IMR-90 (cell line): ENCODE results near the gene AOX1. TPM values are rescaled to one million over a fixed set of nuclear protein-coding genes. Genes with fewer than 3 reads are reported as not detected.

ENCODE experiments used
- ATAC-seq: fragments of 200-7000 bp; cut with Tn5 transposase; 2 replicates; pipeline ENCODE4 v1.9.1; 2020; ENCODE audit warnings: low read depth, mild to moderate bottlenecking, moderate library complexity
- BruUV-seq: library from RNA; stranded (reverse); fragments of 400-500 nt; replicated peaks from 2 replicates; lab custom pipeline; 2021; lab: Mats Ljungman, UMichigan
- CTCF ChIA-PET: fragments of 300-600 bp; formaldehyde crosslinking; extraction: SDS; loops from one replicate; lab custom pipeline; 2021; ENCODE audit warnings: antibody characterized with exemption; lab: Yijun Ruan, JAX
- POLR2A ChIA-PET: fragments of 300-600 bp; sonication (Branson Sonifier 250); formaldehyde crosslinking; loops from one replicate; lab custom pipeline; 2022; ENCODE audit warnings: antibody characterized with exemption; ENCODE audit not compliant: unreplicated experiment; lab: Charles Lee
- DNase-seq: peaks from one replicate; pipeline ENCODE4 v3.0.0; 2013
- H2AFZ ChIP-seq: replicated peaks from 2 replicates; pipeline ENCODE3; 2013; ENCODE audit warnings: low read length, mild to moderate bottlenecking; ENCODE audit not compliant: poor library complexity
- H2AK5ac ChIP-seq: 2 replicates; pipeline ENCODE4 v1.6.1; 2013; ENCODE audit warnings: low read depth, low read length, inconsistent platforms
- H2AK9ac ChIP-seq: replicated peaks from 2 replicates; pipeline ENCODE3; 2013; ENCODE audit warnings: mild to moderate bottlenecking, low read depth, low read length, moderate library complexity; ENCODE audit not compliant: poor library complexity
- H2BK120ac ChIP-seq: 2 replicates; pipeline ENCODE4 v1.6.1; 2013; ENCODE audit warnings: low read depth, low read length, inconsistent platforms
- H2BK15ac ChIP-seq: 3 replicates; pipeline ENCODE4 v1.6.1; 2013; ENCODE audit warnings: low read depth, low read length, inconsistent platforms
- H2BK20ac ChIP-seq: 2 replicates; pipeline ENCODE4 v1.6.1; 2013; ENCODE audit warnings: low read depth, mild to moderate bottlenecking, inconsistent platforms, low read length, moderate library complexity
- H2BK5ac ChIP-seq: 2 replicates; pipeline ENCODE4 v1.6.1; 2013; ENCODE audit warnings: mild to moderate bottlenecking, low read depth, low read length, inconsistent platforms; ENCODE audit not compliant: poor library complexity, severe bottlenecking
- H3K14ac ChIP-seq: replicated peaks from 2 replicates; pipeline ENCODE4 v1.6.1; 2013; ENCODE audit warnings: low read depth, low read length, inconsistent platforms
- H3K18ac ChIP-seq: 2 replicates; pipeline ENCODE4 v1.6.1; 2013; ENCODE audit warnings: low read depth, low read length, control low read depth
- H3K23ac ChIP-seq: 2 replicates; pipeline ENCODE4 v1.6.1; 2013; ENCODE audit warnings: low read depth, low read length, inconsistent platforms
- H3K27ac ChIP-seq: 2 replicates; pipeline ENCODE4 v1.5.1; 2013; ENCODE audit warnings: mild to moderate bottlenecking, control low read depth, low read length; ENCODE audit not compliant: insufficient read depth
- H3K27me3 ChIP-seq: 2 replicates; pipeline ENCODE4 v1.6.1; 2013; ENCODE audit warnings: low read length; ENCODE audit not compliant: control insufficient read depth, insufficient read depth
- H3K36me3 ChIP-seq: 2 replicates; pipeline ENCODE4 v1.6.1; 2013; ENCODE audit warnings: low read length, mixed read lengths; ENCODE audit not compliant: control insufficient read depth, insufficient read depth
- H3K4ac ChIP-seq: 2 replicates; pipeline ENCODE4 v1.6.1; 2013; ENCODE audit warnings: low read depth, low read length, inconsistent platforms
- H3K4me1 ChIP-seq: 2 replicates; pipeline ENCODE4 v1.6.1; 2013; ENCODE audit warnings: low read length, mixed read lengths; ENCODE audit not compliant: control insufficient read depth, insufficient read depth
- H3K4me2 ChIP-seq: 2 replicates; pipeline ENCODE4 v1.6.1; 2013; ENCODE audit warnings: low read depth, mild to moderate bottlenecking, control low read depth, low read length, moderate library complexity
- H3K4me3 ChIP-seq: 2 replicates; pipeline ENCODE4 v1.5.1; 2013; ENCODE audit warnings: low read depth, mild to moderate bottlenecking, control low read depth, low read length, moderate library complexity; ENCODE audit not compliant: insufficient read depth
- H3K56ac ChIP-seq: 2 replicates; pipeline ENCODE4 v1.6.1; 2013; ENCODE audit warnings: low read length, inconsistent platforms; ENCODE audit not compliant: insufficient read depth; ENCODE audit errors: extremely low read depth
- H3K79me1 ChIP-seq, 2 experiments: 2 replicates each; pipeline ENCODE4 v1.6.1; 2013; ENCODE audit warnings: low read length in 2 of 2, inconsistent platforms in 1 of 2, low read depth in 1 of 2
- H3K9ac ChIP-seq: 2 replicates; pipeline ENCODE4 v1.6.1; 2013; ENCODE audit warnings: low read depth, low read length, control low read depth
- H3K9me1 ChIP-seq: 2 replicates; pipeline ENCODE4 v1.6.1; 2013; ENCODE audit warnings: low read length, inconsistent platforms; ENCODE audit not compliant: insufficient read depth
- H3K9me3 ChIP-seq: 2 replicates; pipeline ENCODE4 v1.6.1; 2013; ENCODE audit warnings: low read length; ENCODE audit not compliant: control insufficient read depth, insufficient read depth
- H4K20me1 ChIP-seq: 2 replicates; pipeline ENCODE4 v1.6.1; 2013; ENCODE audit warnings: low read length, inconsistent platforms; ENCODE audit not compliant: insufficient read depth
- H4K5ac ChIP-seq: 2 replicates; pipeline ENCODE4 v1.6.1; 2013; ENCODE audit warnings: mild to moderate bottlenecking, low read depth, low read length, control low read depth
- H4K8ac ChIP-seq, 2 experiments: 2 replicates each; pipeline ENCODE4 v1.6.1; 2013; ENCODE audit warnings: low read depth in 2 of 2, low read length in 2 of 2, control low read depth in 1 of 2, inconsistent platforms in 1 of 2
- H4K91ac ChIP-seq: 2 replicates; pipeline ENCODE4 v1.6.1; 2013; ENCODE audit warnings: low read depth, low read length, inconsistent platforms; ENCODE audit not compliant: insufficient read depth
- BHLHE40 ChIP-seq: fragments of 150-350 bp; IDR thresholded peaks from 2 replicates; pipeline ENCODE4 v1.6.1; 2016; ENCODE audit warnings: mild to moderate bottlenecking, low read depth, low read length
- CEBPB ChIP-seq: IDR thresholded peaks from 2 replicates; pipeline ENCODE4 v1.6.1; 2012; ENCODE audit warnings: low read depth, low read length, improper control_type of control experiment
- CHD1 ChIP-seq: IDR thresholded peaks from 2 replicates; pipeline ENCODE4 v1.6.1; 2012; ENCODE audit warnings: low read depth, low read length, improper control_type of control experiment
- MAFK ChIP-seq: IDR thresholded peaks from 2 replicates; pipeline ENCODE4 v1.6.1; 2012; ENCODE audit warnings: low read depth, low read length, improper control_type of control experiment
- MAZ ChIP-seq: IDR thresholded peaks from 2 replicates; pipeline ENCODE4 v1.6.1; 2012; ENCODE audit warnings: low read depth, mild to moderate bottlenecking, low read length, improper control_type of control experiment, moderate library complexity, borderline replicate concordance
- MXI1 ChIP-seq: IDR thresholded peaks from 2 replicates; pipeline ENCODE4 v1.6.1; 2012; ENCODE audit warnings: low read depth, mild to moderate bottlenecking, low read length, moderate library complexity, borderline replicate concordance
- NFE2L2 ChIP-seq: fragments of 150-350 bp; IDR thresholded peaks from 2 replicates; pipeline ENCODE4 v1.6.1; 2016; ENCODE audit warnings: low read depth, mild to moderate bottlenecking, low read length
- POLR2A ChIP-seq: IDR thresholded peaks from 2 replicates; pipeline ENCODE4 v1.6.1; 2012; ENCODE audit warnings: mild to moderate bottlenecking, low read depth, low read length
- RAD21 ChIP-seq: IDR thresholded peaks from 2 replicates; pipeline ENCODE4 v1.6.1; 2012; ENCODE audit warnings: low read length, improper control_type of control experiment
- RCOR1 ChIP-seq: IDR thresholded peaks from 2 replicates; pipeline ENCODE4 v1.6.1; 2012; ENCODE audit warnings: mild to moderate bottlenecking, low read length, improper control_type of control experiment; ENCODE audit not compliant: insufficient replicate concordance
- RFX5 ChIP-seq: IDR thresholded peaks from 2 replicates; pipeline ENCODE4 v1.8.0; 2012; ENCODE audit warnings: low read depth, mild to moderate bottlenecking, low read length, moderate library complexity
- SMC3 ChIP-seq: fragments of 150-350 bp; IDR thresholded peaks from 2 replicates; pipeline ENCODE4 v1.6.1; 2016; ENCODE audit warnings: low read depth, mild to moderate bottlenecking, antibody characterized with exemption, low read length, moderate library complexity
- WGBS, 2 experiments: methylation state at CpG; one replicate each; pipeline versions ENCODE4 v1.1.5 to v1.1.7; 2013; ENCODE audit warnings: missing lambda C conversion rate in 2 of 2; ENCODE audit not compliant: insufficient read length in 1 of 2; ENCODE audit errors: extremely low coverage in 2 of 2; 5-methylcytosine and 5-hydroxymethylcytosine counted together
- dilution Hi-C: fragments of 300-500 bp; cut with HindIII; formaldehyde crosslinking; loops from one replicate; pipeline ENCODE4 v1.14.3; 2018; ENCODE audit warnings: low sequenced_read_pairs; ENCODE audit not compliant: unreplicated experiment
- in situ Hi-C: fragments of 300-500 bp; cut with MboI; formaldehyde crosslinking; loops from 3 replicates; pipeline ENCODE4 v1.14.3; 2019; ENCODE audit warnings: low sequenced_read_pairs, inconsistent platforms, mixed read lengths
- intact Hi-C: fragments of 100-400 bp; cut with micrococcal nuclease; formaldehyde crosslinking; loops from 2 replicates; pipeline ENCODE4 v1.10.0; 2022
- polyA plus RNA-seq, 3 experiments: library from polyadenylated mRNA; depleted of rRNA; stranded (reverse); fragments of >200 nt; gene quantifications; 2 replicates each; pipeline ENCODE4 v1.2.3, GENCODE V29; 2012; ENCODE audit warnings: low replicate concordance in 1 of 3
- total RNA-seq: library from RNA; depleted of rRNA; stranded (reverse); fragments of >200 nt; gene quantifications from 2 replicates; pipeline ENCODE4 v1.2.3, GENCODE V29; 2012
- TF ChIP-seq, protein P1 (sequence below): fragments of 150-350 bp; IDR thresholded peaks from 2 replicates; pipeline ENCODE4 v1.6.1; 2017; ENCODE audit warnings: mild to moderate bottlenecking, antibody characterized with exemption, low read length, low read depth
- TF ChIP-seq, protein P2 (sequence below): fragments of 150-350 bp; IDR thresholded peaks from 2 replicates; pipeline ENCODE4 v1.6.1; 2016; ENCODE audit warnings: low read depth, mild to moderate bottlenecking, low read length, moderate library complexity, borderline replicate concordance
- TF ChIP-seq, protein P3 (sequence below): conservative IDR thresholded peaks from 2 replicates; pipeline ENCODE4 v1.5.1; 2012; ENCODE audit warnings: mild to moderate bottlenecking, low read depth, low read length, improper control_type of control experiment

AOX1 gene
- total and polyA plus RNA-seq, 2 of the 4 experiments (the other 2 are of a cell fraction), result 21.7 to 59.9 TPM

DNA sequence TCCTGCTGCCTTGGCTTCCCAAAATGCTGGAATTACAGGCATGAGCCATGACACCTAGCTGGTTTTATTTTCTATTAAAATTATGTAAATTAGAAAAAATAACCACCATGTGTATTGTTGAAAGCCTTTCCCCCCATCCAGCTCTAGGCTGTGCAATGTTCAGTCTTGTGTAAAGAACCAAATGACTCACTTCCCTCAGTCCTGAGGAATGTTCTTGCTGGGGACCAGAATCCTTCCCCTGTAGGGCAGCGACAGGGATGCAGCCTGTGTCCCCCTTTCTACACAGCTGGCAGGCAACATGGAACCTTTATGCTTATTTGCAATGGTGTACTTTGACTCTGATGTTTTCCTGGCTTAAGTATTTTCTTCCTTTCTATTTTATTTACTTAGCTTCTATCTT, 29.4 kb downstream of the AOX1 start:
- DNase-seq, result peak; percentile 78
- POLR2A ChIA-PET, result no interaction called here
- Histone ChIP-seq H4K5ac (no peak overlapping the region), H3K36me3 (no peaks in the 10 kb centered on the region), H2BK120ac (peak overlapping the region; percentile 56; the same call in 1 of the 2 replicates), H3K9me1 (peaks cover 8% of the 10 kb centered on the region; the same call in 1 of the 2 replicates), H3K4ac (peak overlapping the region; percentile 68; the same call in 1 of the 2 replicates), H2BK20ac (peak overlapping the region; percentile 70; the same call in 1 of the 2 replicates), H3K27ac (peak overlapping the region; percentile 9; the same call in 1 of the 2 replicates), H3K4me1 (peaks cover 12% of the 10 kb centered on the region), H3K9me3 (no peaks in the 10 kb centered on the region), H2BK15ac (peak overlapping the region; percentile 25; the same call in 2 of the 3 replicates), H3K18ac (peak overlapping the region; percentile 6; the same call in 1 of the 2 replicates), H3K4me3 (no peak overlapping the region), H3K4me2 (no peak overlapping the region), H3K14ac (peak overlapping the region; percentile 29; the same call in 1 of the 2 replicates), H3K9ac (no peak overlapping the region), H3K27me3 (no peaks in the 10 kb centered on the region), H4K91ac (0 out of 2 replicates have a peak overlapping the region, but pooled peaks have one; percentile 20), H3K79me1 (peaks cover 0 to 4% of the 10 kb centered on the region in 2 experiments; a peak in 1 of 4 replicates), H3K56ac (no peak overlapping the region), H2BK5ac (peak overlapping the region; percentile 48), H2AK5ac (no peak overlapping the region), H4K20me1 (no peaks in the 10 kb centered on the region), H4K8ac (peak overlapping the region in 1 of 2 experiments; percentile 41; a peak in 1 of 4 replicates), H3K23ac (no peak overlapping the region), H2AK9ac (no peak overlapping the region), H2AFZ (peak overlapping the region; percentile 47)
- in situ Hi-C loops (no loop called here), dilution Hi-C loops (no loop called here), intact Hi-C loops (loop anchor here (10.0 kb wide), 1 partner anchor 200 kb away; the partner anchor contains the start of gene BZW1)
- peak; percentile 89 for ATAC-seq
- BruUV-seq, result no TSS peak
- no CpG with 5 or more reads among the region's 1 CpG for WGBS, 2 experiments
- CTCF ChIA-PET, result interaction anchor here (1.0 to 1.6 kb wide), 4 partner anchors 11 to 120 kb away, joined by 3 to 6 read pairs (median 4); no protein-coding TSS in a partner anchor
- TF ChIP-seq, protein P1, sequence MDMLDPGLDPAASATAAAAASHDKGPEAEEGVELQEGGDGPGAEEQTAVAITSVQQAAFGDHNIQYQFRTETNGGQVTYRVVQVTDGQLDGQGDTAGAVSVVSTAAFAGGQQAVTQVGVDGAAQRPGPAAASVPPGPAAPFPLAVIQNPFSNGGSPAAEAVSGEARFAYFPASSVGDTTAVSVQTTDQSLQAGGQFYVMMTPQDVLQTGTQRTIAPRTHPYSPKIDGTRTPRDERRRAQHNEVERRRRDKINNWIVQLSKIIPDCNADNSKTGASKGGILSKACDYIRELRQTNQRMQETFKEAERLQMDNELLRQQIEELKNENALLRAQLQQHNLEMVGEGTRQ, result no peak
- TF ChIP-seq POLR2A (no peak), MAFK (no peak), CEBPB (peak; percentile 76), NFE2L2 (no peak), MXI1 (no peak), SMC3 (no peak), RFX5 (no peak), MAZ (no peak; the same call in 1 of the 2 replicates), RAD21 (0 out of 2 replicates have a peak, but pooled peaks have one; percentile 9), RCOR1 (no peak), CHD1 (no peak), BHLHE40 (no peak)
- TF ChIP-seq, protein P2, sequence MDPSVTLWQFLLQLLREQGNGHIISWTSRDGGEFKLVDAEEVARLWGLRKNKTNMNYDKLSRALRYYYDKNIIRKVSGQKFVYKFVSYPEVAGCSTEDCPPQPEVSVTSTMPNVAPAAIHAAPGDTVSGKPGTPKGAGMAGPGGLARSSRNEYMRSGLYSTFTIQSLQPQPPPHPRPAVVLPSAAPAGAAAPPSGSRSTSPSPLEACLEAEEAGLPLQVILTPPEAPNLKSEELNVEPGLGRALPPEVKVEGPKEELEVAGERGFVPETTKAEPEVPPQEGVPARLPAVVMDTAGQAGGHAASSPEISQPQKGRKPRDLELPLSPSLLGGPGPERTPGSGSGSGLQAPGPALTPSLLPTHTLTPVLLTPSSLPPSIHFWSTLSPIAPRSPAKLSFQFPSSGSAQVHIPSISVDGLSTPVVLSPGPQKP, result no peak
- TF ChIP-seq, protein P3, sequence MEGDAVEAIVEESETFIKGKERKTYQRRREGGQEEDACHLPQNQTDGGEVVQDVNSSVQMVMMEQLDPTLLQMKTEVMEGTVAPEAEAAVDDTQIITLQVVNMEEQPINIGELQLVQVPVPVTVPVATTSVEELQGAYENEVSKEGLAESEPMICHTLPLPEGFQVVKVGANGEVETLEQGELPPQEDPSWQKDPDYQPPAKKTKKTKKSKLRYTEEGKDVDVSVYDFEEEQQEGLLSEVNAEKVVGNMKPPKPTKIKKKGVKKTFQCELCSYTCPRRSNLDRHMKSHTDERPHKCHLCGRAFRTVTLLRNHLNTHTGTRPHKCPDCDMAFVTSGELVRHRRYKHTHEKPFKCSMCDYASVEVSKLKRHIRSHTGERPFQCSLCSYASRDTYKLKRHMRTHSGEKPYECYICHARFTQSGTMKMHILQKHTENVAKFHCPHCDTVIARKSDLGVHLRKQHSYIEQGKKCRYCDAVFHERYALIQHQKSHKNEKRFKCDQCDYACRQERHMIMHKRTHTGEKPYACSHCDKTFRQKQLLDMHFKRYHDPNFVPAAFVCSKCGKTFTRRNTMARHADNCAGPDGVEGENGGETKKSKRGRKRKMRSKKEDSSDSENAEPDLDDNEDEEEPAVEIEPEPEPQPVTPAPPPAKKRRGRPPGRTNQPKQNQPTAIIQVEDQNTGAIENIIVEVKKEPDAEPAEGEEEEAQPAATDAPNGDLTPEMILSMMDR, result 0 out of 2 replicates have a peak, but pooled peaks have one; percentile 13
